H1 (cell line): ENCODE data around the gene EZH2. TPM values are rescaled to one million over a fixed set of nuclear protein-coding genes. Genes with fewer than 3 reads are reported as not detected.

Experiments used
- CTCF ChIA-PET: fragments of 300-600 bp; sonication (Branson Sonifier 250); formaldehyde crosslinking; loops from one replicate; lab custom pipeline; 2021; ENCODE audit not compliant: partially characterized antibody; lab: Charles Lee
- POLR2A ChIA-PET: fragments of 300-600 bp; sonication (Branson Sonifier 250); formaldehyde crosslinking; loops from one replicate; lab custom pipeline; 2021; ENCODE audit warnings: inconsistent platforms; ENCODE audit not compliant: partially characterized antibody; lab: Charles Lee
- DNase-seq, 2 experiments: peaks; one replicate each; pipeline versions ENCODE4 v3.0.0 to v3.0.0-alpha.2; 2010 to 2022; ENCODE audit warnings: low spot score in 2 of 2, low read depth in 1 of 2, mixed read lengths in 1 of 2
- FAIRE-seq: peaks from 2 replicates; lab custom pipeline; 2011; peaks lifted over from hg19 to GRCh38; lab: Jason Lieb, UNC
- H2AFZ ChIP-seq: 2 replicates; pipeline ENCODE4 v1.8.1; 2012; ENCODE audit warnings: low read length, inconsistent platforms
- H2AK5ac ChIP-seq: 2 replicates; pipeline ENCODE4 v1.6.1; 2013; ENCODE audit warnings: low read depth, low read length
- H2BK120ac ChIP-seq: replicated peaks from 2 replicates; pipeline ENCODE3; 2013; ENCODE audit warnings: low read depth, low read length, inconsistent platforms
- H2BK12ac ChIP-seq: 2 replicates; pipeline ENCODE4 v1.6.1; 2013; ENCODE audit warnings: low read depth, low read length
- H2BK15ac ChIP-seq: 2 replicates; pipeline ENCODE4 v1.6.1; 2013; ENCODE audit warnings: low read length
- H2BK20ac ChIP-seq: 2 replicates; pipeline ENCODE4 v1.6.1; 2013; ENCODE audit warnings: low read length
- H2BK5ac ChIP-seq: 2 replicates; pipeline ENCODE4 v1.6.1; 2013; ENCODE audit warnings: low read depth, low read length
- H3K14ac ChIP-seq: 2 replicates; pipeline ENCODE4 v1.6.1; 2013; ENCODE audit warnings: inconsistent platforms; ENCODE audit not compliant: insufficient read length
- H3K18ac ChIP-seq: 2 replicates; pipeline ENCODE4 v1.6.1; 2013; ENCODE audit warnings: low read length; ENCODE audit errors: extremely low read depth
- H3K23ac ChIP-seq: 2 replicates; pipeline ENCODE4 v1.6.1; 2013; ENCODE audit warnings: inconsistent platforms; ENCODE audit not compliant: insufficient read length
- H3K23me2 ChIP-seq: 2 replicates; pipeline ENCODE4 v1.6.1; 2013; ENCODE audit warnings: low read depth, low read length
- H3K27ac ChIP-seq: 2 replicates; pipeline ENCODE4 v1.6.1; 2011; ENCODE audit warnings: low read depth, low read length, inconsistent platforms
- H3K27me3 ChIP-seq, 4 experiments: replicated peaks in 1 of 4; 1 replicate in 1 of 4; 2 replicates in 3 of 4; pipeline versions ENCODE4 v1.6.1 to v1.8.1; 2011 to 2013; ENCODE audit warnings: low read length in 3 of 4, mild to moderate bottlenecking in 3 of 4, inconsistent platforms in 2 of 4, mixed read lengths in 2 of 4, moderate library complexity in 1 of 4; ENCODE audit not compliant: control insufficient read depth in 3 of 4, insufficient read depth in 3 of 4; ENCODE audit errors: extremely low read depth in 1 of 4
- H3K36me3 ChIP-seq, 4 experiments: 2 replicates each; pipeline versions ENCODE4 v1.6.1 to v1.8.1; 2011 to 2013; ENCODE audit warnings: mild to moderate bottlenecking in 4 of 4, low read length in 3 of 4, moderate library complexity in 2 of 4, control low read depth in 1 of 4, inconsistent platforms in 1 of 4; ENCODE audit not compliant: insufficient read depth in 4 of 4, control insufficient read depth in 2 of 4
- H3K4ac ChIP-seq: replicated peaks from 2 replicates; pipeline ENCODE3; 2013; ENCODE audit warnings: low read length, low read depth, mixed read lengths, inconsistent platforms; ENCODE audit not compliant: insufficient read length
- H3K4me1 ChIP-seq, 4 experiments: replicated peaks in 1 of 4; 1 replicate in 1 of 4; 2 replicates in 3 of 4; pipeline versions ENCODE4 v1.6.1 to v1.8.1; 2011 to 2013; ENCODE audit warnings: low read length in 3 of 4, inconsistent platforms in 2 of 4, mixed read lengths in 1 of 4; ENCODE audit not compliant: insufficient read depth in 4 of 4, control insufficient read depth in 3 of 4
- H3K4me2 ChIP-seq, 2 experiments: 2 replicates each; pipeline versions ENCODE4 v1.6.1 to v1.8.1; 2011 to 2013; ENCODE audit warnings: low read depth in 2 of 2, low read length in 2 of 2, control low read depth in 1 of 2, inconsistent platforms in 1 of 2, mild to moderate bottlenecking in 1 of 2; ENCODE audit not compliant: insufficient read depth in 1 of 2
- H3K4me3 ChIP-seq, 4 experiments: fragments of 200-600, 300-600 bp in 1 of 4; sonication (generic), shearing (Covaris generic), sonication (Bioruptor Twin) in 1 of 4; 2 replicates each; pipeline versions ENCODE4 v1.5.1 to v1.8.1; 2011 to 2016; ENCODE audit warnings: low read length in 4 of 4, low read depth in 3 of 4, control low read depth in 2 of 4, inconsistent platforms in 2 of 4, mild to moderate bottlenecking in 2 of 4, mixed read lengths in 1 of 4, moderate library complexity in 1 of 4; ENCODE audit not compliant: insufficient read depth in 2 of 4; ENCODE audit errors: extremely low read depth in 1 of 4
- H3K56ac ChIP-seq: replicated peaks from 2 replicates; pipeline ENCODE3; 2013; ENCODE audit warnings: low read depth, mild to moderate bottlenecking, mixed read lengths, low read length, inconsistent platforms; ENCODE audit not compliant: insufficient read length
- H3K79me1 ChIP-seq: 2 replicates; pipeline ENCODE4 v1.6.1; 2013; ENCODE audit warnings: low read depth, low read length, control low read depth
- H3K79me2 ChIP-seq, 2 experiments: 2 replicates each; pipeline versions ENCODE4 v1.6.1 to v1.8.1; 2012 to 2013; ENCODE audit warnings: low read length in 2 of 2, mild to moderate bottlenecking in 2 of 2, inconsistent platforms in 1 of 2; ENCODE audit not compliant: insufficient read depth in 2 of 2, control insufficient read depth in 1 of 2
- H3K9ac ChIP-seq, 4 experiments: replicated peaks in 1 of 4; 1 replicate in 1 of 4; 2 replicates in 3 of 4; pipeline versions ENCODE4 v1.6.1 to v1.8.1; 2011 to 2013; ENCODE audit warnings: low read depth in 3 of 4, low read length in 3 of 4, control low read depth in 2 of 4, mild to moderate bottlenecking in 2 of 4, moderate library complexity in 2 of 4, inconsistent platforms in 1 of 4; ENCODE audit errors: extremely low read depth in 1 of 4
- H3K9me3 ChIP-seq, 2 experiments: 2 replicates each; pipeline versions ENCODE4 v1.6.1 to v1.8.1; 2012 to 2013; ENCODE audit warnings: mild to moderate bottlenecking in 2 of 2, moderate library complexity in 2 of 2, control low read depth in 1 of 2, inconsistent platforms in 1 of 2, low read depth in 1 of 2, low read length in 1 of 2, mixed read lengths in 1 of 2; ENCODE audit not compliant: insufficient read depth in 2 of 2
- H4K20me1 ChIP-seq, 2 experiments: replicated peaks in 1 of 2; 2 replicates each; pipeline versions ENCODE3 to v1.8.1; 2011 to 2013; ENCODE audit warnings: inconsistent platforms in 2 of 2, low read length in 2 of 2, mild to moderate bottlenecking in 1 of 2; ENCODE audit not compliant: insufficient read depth in 2 of 2, control insufficient read depth in 1 of 2
- H4K5ac ChIP-seq: 2 replicates; pipeline ENCODE4 v1.6.1; 2013; ENCODE audit warnings: low read length, low read depth, mixed read lengths, inconsistent platforms; ENCODE audit not compliant: insufficient read length
- H4K8ac ChIP-seq: 2 replicates; pipeline ENCODE4 v1.8.0; 2013; ENCODE audit warnings: mild to moderate bottlenecking, moderate library complexity, low read length, inconsistent platforms; ENCODE audit not compliant: insufficient read depth; ENCODE audit errors: extremely low read depth
- H4K91ac ChIP-seq: replicated peaks from 2 replicates; pipeline ENCODE3; 2013; ENCODE audit warnings: low read length, mixed read lengths, inconsistent platforms; ENCODE audit not compliant: insufficient read length
- GTF2F1 ChIP-seq: IDR thresholded peaks from 2 replicates; pipeline ENCODE4 v1.6.1; 2012; ENCODE audit warnings: low read depth, low read length, improper control_type of control experiment, borderline replicate concordance
- SIRT6 ChIP-seq: IDR thresholded peaks from one replicate; pipeline ENCODE4 v1.7.1; 2012; ENCODE audit warnings: low read length, inconsistent platforms
- WGBS, 2 experiments: shearing (Covaris generic) in 1 of 2; methylation state at CpG; one replicate each; pipeline versions ENCODE4 v1.1.6 to v1.1.7; 2013 to 2015; ENCODE audit warnings: low lambda C conversion rate in 2 of 2, mixed read lengths in 2 of 2, inconsistent platforms in 1 of 2, low coverage in 1 of 2, missing lambda C conversion rate in 1 of 2; ENCODE audit not compliant: insufficient replicate concordance in 2 of 2, insufficient coverage in 1 of 2, insufficient read length in 1 of 2; ENCODE audit errors: extremely low coverage in 1 of 2, missing lambda C conversion rate in 1 of 2; 5-methylcytosine and 5-hydroxymethylcytosine counted together
- polyA plus RNA-seq, 7 experiments: library from polyadenylated mRNA; depleted of rRNA in 3 of 7; stranded (reverse) in 5 of 7; unstranded in 2 of 7; fragments of >200 nt in 5 of 7; fragments of 200-250 nt in 2 of 7; gene quantifications; 1 replicate in 5 of 7; 2 replicates in 1 of 7; 4 replicates in 1 of 7; pipeline versions ENCODE4 v1.2.1 to v1.2.3, GENCODE V29; 2011 to 2013; ENCODE audit warnings: missing spikeins in 2 of 7, mixed read lengths in 2 of 7
- total RNA-seq: library from RNA; stranded (reverse); fragmentation: NEBNext Ultra II Directional; extraction: Animal tissue kit (Norgen Biotek cat#: 25700); gene quantifications from 2 replicates; pipeline ENCODE4 v1.2.1, GENCODE V29; 2021

Gene EZH2
- total and polyA plus RNA-seq, 2 of the 8 experiments (the other 6 are each of a cell fraction or from before 2014, with no cell fraction given): 28.9 to 49.0 TPM

DNA sequence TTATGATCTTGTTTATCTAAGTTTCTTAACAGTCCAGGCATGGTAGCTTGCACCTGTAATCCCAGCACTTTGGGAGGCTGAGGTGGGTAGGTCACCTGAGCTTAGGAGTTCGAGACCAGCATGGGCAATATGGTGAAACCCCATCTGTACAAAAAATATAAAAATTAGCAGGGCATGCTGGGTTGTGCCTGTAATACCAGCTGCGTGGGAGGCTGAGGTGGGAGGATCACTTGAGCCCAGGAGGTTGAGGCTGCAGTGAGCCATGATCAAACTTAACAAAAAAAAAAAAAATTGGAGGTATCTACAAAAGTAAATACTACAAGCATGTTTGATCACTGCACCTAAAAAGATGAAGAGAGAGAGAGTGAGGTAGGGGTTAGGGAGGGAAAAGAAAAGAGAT lies 9.0 kb upstream of the EZH2 start:
- Histone ChIP-seq H2BK5ac (no peak overlapping the region), H3K9me3 (no peaks in the 10 kb centered on the region), H4K20me1 (no peaks in the 10 kb centered on the region), H2BK120ac (no peak overlapping the region), H3K79me1 (no peaks in the 10 kb centered on the region), H4K8ac (no peak overlapping the region), H3K14ac (no peak overlapping the region), H4K91ac (no peak overlapping the region), H4K5ac (no peak overlapping the region), H3K18ac (no peak overlapping the region), H3K4me2 (no peak overlapping the region), H2AFZ (no peak overlapping the region), H3K56ac (no peak overlapping the region), H3K4ac (no peak overlapping the region), H3K27ac (no peak overlapping the region), H3K79me2 (no peaks in the 10 kb centered on the region), H3K4me3 (no peak overlapping the region), H3K27me3 (no peaks in the 10 kb centered on the region), H2BK20ac (no peak overlapping the region), H2BK15ac (no peak overlapping the region), H3K23me2 (no peaks in the 10 kb centered on the region), H3K4me1 (no peaks in the 10 kb centered on the region), H3K23ac (no peak overlapping the region), H3K36me3 (no peaks in the 10 kb centered on the region; a peak in 1 of 8 replicates), H3K9ac (no peak overlapping the region), H2BK12ac (no peak overlapping the region), H2AK5ac (no peak overlapping the region)
- FAIRE-seq (no peak), DNase-seq (no peak)
- ChIA-PET POLR2A (interaction anchor here (0.8 to 1.6 kb wide), 4 partner anchors 8 to 49 kb away, joined by 3 read pairs; no protein-coding TSS in a partner anchor), CTCF (interaction anchor here (0.6 to 1.5 kb wide), 3 partner anchors 49 to 326 kb away, joined by 3 read pairs; no protein-coding TSS in a partner anchor)
- 85% methylated on average over 2 of the region's 2 CpGs; no CpG with 5 or more reads in 1 of the 2 experiments for WGBS, 2 experiments
- TF ChIP-seq GTF2F1: no peak
- no peak for TF ChIP-seq SIRT6
